IMR-90 (cell line): ENCODE measurements around the gene L3MBTL3. TPM values are rescaled to one million over a fixed set of nuclear protein-coding genes. Genes with fewer than 3 reads are reported as not detected.

ENCODE experiments used
- ATAC-seq: fragments of 200-7000 bp; cut with Tn5 transposase; 2 replicates; pipeline ENCODE4 v1.9.1; 2020; ENCODE audit warnings: low read depth, mild to moderate bottlenecking, moderate library complexity
- BruUV-seq: library from RNA; stranded (reverse); fragments of 400-500 nt; replicated peaks from 2 replicates; lab custom pipeline; 2021; lab: Mats Ljungman, UMichigan
- CTCF ChIA-PET: fragments of 300-600 bp; formaldehyde crosslinking; extraction: SDS; loops from one replicate; lab custom pipeline; 2021; ENCODE audit warnings: antibody characterized with exemption; lab: Yijun Ruan, JAX
- POLR2A ChIA-PET: fragments of 300-600 bp; sonication (Branson Sonifier 250); formaldehyde crosslinking; loops from one replicate; lab custom pipeline; 2022; ENCODE audit warnings: antibody characterized with exemption; ENCODE audit not compliant: unreplicated experiment; lab: Charles Lee
- DNase-seq: peaks from one replicate; pipeline ENCODE4 v3.0.0; 2013
- H2AFZ ChIP-seq: replicated peaks from 2 replicates; pipeline ENCODE3; 2013; ENCODE audit warnings: low read length, mild to moderate bottlenecking; ENCODE audit not compliant: poor library complexity
- H2AK5ac ChIP-seq: 2 replicates; pipeline ENCODE4 v1.6.1; 2013; ENCODE audit warnings: low read depth, low read length, inconsistent platforms
- H2AK9ac ChIP-seq: replicated peaks from 2 replicates; pipeline ENCODE3; 2013; ENCODE audit warnings: mild to moderate bottlenecking, low read depth, low read length, moderate library complexity; ENCODE audit not compliant: poor library complexity
- H2BK120ac ChIP-seq: 2 replicates; pipeline ENCODE4 v1.6.1; 2013; ENCODE audit warnings: low read depth, low read length, inconsistent platforms
- H2BK15ac ChIP-seq: 3 replicates; pipeline ENCODE4 v1.6.1; 2013; ENCODE audit warnings: low read depth, low read length, inconsistent platforms
- H2BK20ac ChIP-seq: 2 replicates; pipeline ENCODE4 v1.6.1; 2013; ENCODE audit warnings: low read depth, mild to moderate bottlenecking, inconsistent platforms, low read length, moderate library complexity
- H2BK5ac ChIP-seq: 2 replicates; pipeline ENCODE4 v1.6.1; 2013; ENCODE audit warnings: mild to moderate bottlenecking, low read depth, low read length, inconsistent platforms; ENCODE audit not compliant: poor library complexity, severe bottlenecking
- H3K14ac ChIP-seq: replicated peaks from 2 replicates; pipeline ENCODE4 v1.6.1; 2013; ENCODE audit warnings: low read depth, low read length, inconsistent platforms
- H3K18ac ChIP-seq: 2 replicates; pipeline ENCODE4 v1.6.1; 2013; ENCODE audit warnings: low read depth, low read length, control low read depth
- H3K23ac ChIP-seq: 2 replicates; pipeline ENCODE4 v1.6.1; 2013; ENCODE audit warnings: low read depth, low read length, inconsistent platforms
- H3K27ac ChIP-seq: 2 replicates; pipeline ENCODE4 v1.5.1; 2013; ENCODE audit warnings: mild to moderate bottlenecking, control low read depth, low read length; ENCODE audit not compliant: insufficient read depth
- H3K27me3 ChIP-seq: 2 replicates; pipeline ENCODE4 v1.6.1; 2013; ENCODE audit warnings: low read length; ENCODE audit not compliant: control insufficient read depth, insufficient read depth
- H3K36me3 ChIP-seq: 2 replicates; pipeline ENCODE4 v1.6.1; 2013; ENCODE audit warnings: low read length, mixed read lengths; ENCODE audit not compliant: control insufficient read depth, insufficient read depth
- H3K4ac ChIP-seq: 2 replicates; pipeline ENCODE4 v1.6.1; 2013; ENCODE audit warnings: low read depth, low read length, inconsistent platforms
- H3K4me1 ChIP-seq: 2 replicates; pipeline ENCODE4 v1.6.1; 2013; ENCODE audit warnings: low read length, mixed read lengths; ENCODE audit not compliant: control insufficient read depth, insufficient read depth
- H3K4me2 ChIP-seq: 2 replicates; pipeline ENCODE4 v1.6.1; 2013; ENCODE audit warnings: low read depth, mild to moderate bottlenecking, control low read depth, low read length, moderate library complexity
- H3K4me3 ChIP-seq: 2 replicates; pipeline ENCODE4 v1.5.1; 2013; ENCODE audit warnings: low read depth, mild to moderate bottlenecking, control low read depth, low read length, moderate library complexity; ENCODE audit not compliant: insufficient read depth
- H3K56ac ChIP-seq: 2 replicates; pipeline ENCODE4 v1.6.1; 2013; ENCODE audit warnings: low read length, inconsistent platforms; ENCODE audit not compliant: insufficient read depth; ENCODE audit errors: extremely low read depth
- H3K79me1 ChIP-seq, 2 experiments: 2 replicates each; pipeline ENCODE4 v1.6.1; 2013; ENCODE audit warnings: low read length in 2 of 2, inconsistent platforms in 1 of 2, low read depth in 1 of 2
- H3K9ac ChIP-seq: 2 replicates; pipeline ENCODE4 v1.6.1; 2013; ENCODE audit warnings: low read depth, low read length, control low read depth
- H3K9me1 ChIP-seq: 2 replicates; pipeline ENCODE4 v1.6.1; 2013; ENCODE audit warnings: low read length, inconsistent platforms; ENCODE audit not compliant: insufficient read depth
- H3K9me3 ChIP-seq: 2 replicates; pipeline ENCODE4 v1.6.1; 2013; ENCODE audit warnings: low read length; ENCODE audit not compliant: control insufficient read depth, insufficient read depth
- H4K20me1 ChIP-seq: 2 replicates; pipeline ENCODE4 v1.6.1; 2013; ENCODE audit warnings: low read length, inconsistent platforms; ENCODE audit not compliant: insufficient read depth
- H4K5ac ChIP-seq: 2 replicates; pipeline ENCODE4 v1.6.1; 2013; ENCODE audit warnings: mild to moderate bottlenecking, low read depth, low read length, control low read depth
- H4K8ac ChIP-seq, 2 experiments: 2 replicates each; pipeline ENCODE4 v1.6.1; 2013; ENCODE audit warnings: low read depth in 2 of 2, low read length in 2 of 2, control low read depth in 1 of 2, inconsistent platforms in 1 of 2
- H4K91ac ChIP-seq: 2 replicates; pipeline ENCODE4 v1.6.1; 2013; ENCODE audit warnings: low read depth, low read length, inconsistent platforms; ENCODE audit not compliant: insufficient read depth
- CHD1 ChIP-seq: IDR thresholded peaks from 2 replicates; pipeline ENCODE4 v1.6.1; 2012; ENCODE audit warnings: low read depth, low read length, improper control_type of control experiment
- FOS ChIP-seq: fragments of 150-350 bp; IDR thresholded peaks from 2 replicates; pipeline ENCODE4 v1.6.1; 2016; ENCODE audit warnings: low read depth, low read length
- MXI1 ChIP-seq: IDR thresholded peaks from 2 replicates; pipeline ENCODE4 v1.6.1; 2012; ENCODE audit warnings: low read depth, mild to moderate bottlenecking, low read length, moderate library complexity, borderline replicate concordance
- NFE2L2 ChIP-seq: fragments of 150-350 bp; IDR thresholded peaks from 2 replicates; pipeline ENCODE4 v1.6.1; 2016; ENCODE audit warnings: low read depth, mild to moderate bottlenecking, low read length
- RAD21 ChIP-seq: IDR thresholded peaks from 2 replicates; pipeline ENCODE4 v1.6.1; 2012; ENCODE audit warnings: low read length, improper control_type of control experiment
- RCOR1 ChIP-seq: IDR thresholded peaks from 2 replicates; pipeline ENCODE4 v1.6.1; 2012; ENCODE audit warnings: mild to moderate bottlenecking, low read length, improper control_type of control experiment; ENCODE audit not compliant: insufficient replicate concordance
- WGBS, 2 experiments: methylation state at CpG; one replicate each; pipeline versions ENCODE4 v1.1.5 to v1.1.7; 2013; ENCODE audit warnings: missing lambda C conversion rate in 2 of 2; ENCODE audit not compliant: insufficient read length in 1 of 2; ENCODE audit errors: extremely low coverage in 2 of 2; 5-methylcytosine and 5-hydroxymethylcytosine counted together
- dilution Hi-C: fragments of 300-500 bp; cut with HindIII; formaldehyde crosslinking; loops from one replicate; pipeline ENCODE4 v1.14.3; 2018; ENCODE audit warnings: low sequenced_read_pairs; ENCODE audit not compliant: unreplicated experiment
- in situ Hi-C: fragments of 300-500 bp; cut with MboI; formaldehyde crosslinking; loops from 3 replicates; pipeline ENCODE4 v1.14.3; 2019; ENCODE audit warnings: low sequenced_read_pairs, inconsistent platforms, mixed read lengths
- intact Hi-C: fragments of 100-400 bp; cut with micrococcal nuclease; formaldehyde crosslinking; loops from 2 replicates; pipeline ENCODE4 v1.10.0; 2022
- polyA plus RNA-seq, 3 experiments: library from polyadenylated mRNA; depleted of rRNA; stranded (reverse); fragments of >200 nt; gene quantifications; 2 replicates each; pipeline ENCODE4 v1.2.3, GENCODE V29; 2012; ENCODE audit warnings: low replicate concordance in 1 of 3
- total RNA-seq: library from RNA; depleted of rRNA; stranded (reverse); fragments of >200 nt; gene quantifications from 2 replicates; pipeline ENCODE4 v1.2.3, GENCODE V29; 2012
- TF ChIP-seq, protein P1 (sequence below): conservative IDR thresholded peaks from 2 replicates; pipeline ENCODE4 v1.5.1; 2012; ENCODE audit warnings: mild to moderate bottlenecking, low read depth, low read length, improper control_type of control experiment
- TF ChIP-seq, protein P2 (sequence below): fragments of 150-350 bp; IDR thresholded peaks from 2 replicates; pipeline ENCODE4 v1.6.1; 2017; ENCODE audit warnings: mild to moderate bottlenecking, antibody characterized with exemption, low read length, low read depth

The L3MBTL3 gene
- total and polyA plus RNA-seq, 2 of the 4 experiments (the other 2 are of a cell fraction) = 7.2 to 10.9 TPM

DNA sequence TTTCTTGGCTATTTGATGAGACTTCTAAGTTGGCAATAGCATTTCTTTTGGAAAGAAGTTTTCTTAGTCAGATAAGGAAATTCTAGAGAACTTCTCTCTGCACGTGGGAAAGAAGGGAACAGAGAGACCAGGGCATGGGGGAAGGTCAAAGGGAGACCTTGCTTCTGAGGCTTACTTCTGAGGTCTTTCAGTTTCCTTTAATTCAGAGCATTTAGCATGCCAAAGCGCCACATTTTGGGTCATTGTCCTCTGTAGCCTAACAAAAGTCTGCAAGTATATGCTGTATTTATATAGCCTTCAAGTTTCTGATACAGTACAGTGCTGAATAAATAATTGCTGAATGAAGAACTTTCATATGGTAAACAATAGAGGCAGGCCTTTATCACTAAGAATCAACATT, 108.8 kb downstream of the L3MBTL3 start:
- H2BK15ac ChIP-seq = no peak overlapping the region
- no CpG with 5 or more reads among the region's 2 CpGs for WGBS, 2 experiments

More for the DNA sequence above, 108.8 kb downstream of the L3MBTL3 start:
- Histone ChIP-seq H3K36me3 (no peaks in the 10 kb centered on the region), H3K14ac (no peak overlapping the region), H3K27ac (no peak overlapping the region), H2BK20ac (no peak overlapping the region), H2BK5ac (no peak overlapping the region), H4K91ac (no peak overlapping the region), H3K4me3 (no peak overlapping the region), H3K23ac (no peak overlapping the region), H2AK9ac (no peak overlapping the region), H3K18ac (no peak overlapping the region), H2AK5ac (no peak overlapping the region), H4K20me1 (no peaks in the 10 kb centered on the region), H2BK120ac (no peak overlapping the region), H3K4ac (no peak overlapping the region), H2AFZ (no peak overlapping the region), H3K9ac (no peak overlapping the region), H3K56ac (no peak overlapping the region), H3K9me1 (no peaks in the 10 kb centered on the region), H3K79me1 (0 out of 4 replicates have a peak, but pooled peaks cover 0 to 3% of the 10 kb centered on the region in 2 experiments), H4K8ac (no peak overlapping the region), H3K9me3 (no peaks in the 10 kb centered on the region), H4K5ac (no peak overlapping the region), H3K27me3 (no peaks in the 10 kb centered on the region), H3K4me1 (peaks cover 3% of the 10 kb centered on the region; the same call in 1 of the 2 replicates), H3K4me2 (no peak overlapping the region)
- DNase-seq (no peak), ATAC-seq (no peak)
- ChIA-PET CTCF (no interaction called here), POLR2A (no interaction called here)
- no TSS peak for BruUV-seq
- in situ Hi-C loops = no loop called here
- TF ChIP-seq, protein P1, sequence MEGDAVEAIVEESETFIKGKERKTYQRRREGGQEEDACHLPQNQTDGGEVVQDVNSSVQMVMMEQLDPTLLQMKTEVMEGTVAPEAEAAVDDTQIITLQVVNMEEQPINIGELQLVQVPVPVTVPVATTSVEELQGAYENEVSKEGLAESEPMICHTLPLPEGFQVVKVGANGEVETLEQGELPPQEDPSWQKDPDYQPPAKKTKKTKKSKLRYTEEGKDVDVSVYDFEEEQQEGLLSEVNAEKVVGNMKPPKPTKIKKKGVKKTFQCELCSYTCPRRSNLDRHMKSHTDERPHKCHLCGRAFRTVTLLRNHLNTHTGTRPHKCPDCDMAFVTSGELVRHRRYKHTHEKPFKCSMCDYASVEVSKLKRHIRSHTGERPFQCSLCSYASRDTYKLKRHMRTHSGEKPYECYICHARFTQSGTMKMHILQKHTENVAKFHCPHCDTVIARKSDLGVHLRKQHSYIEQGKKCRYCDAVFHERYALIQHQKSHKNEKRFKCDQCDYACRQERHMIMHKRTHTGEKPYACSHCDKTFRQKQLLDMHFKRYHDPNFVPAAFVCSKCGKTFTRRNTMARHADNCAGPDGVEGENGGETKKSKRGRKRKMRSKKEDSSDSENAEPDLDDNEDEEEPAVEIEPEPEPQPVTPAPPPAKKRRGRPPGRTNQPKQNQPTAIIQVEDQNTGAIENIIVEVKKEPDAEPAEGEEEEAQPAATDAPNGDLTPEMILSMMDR = no peak
- TF ChIP-seq NFE2L2 (no peak), CHD1 (no peak), RAD21 (no peak), MXI1 (no peak), RCOR1 (no peak), FOS (no peak)
- TF ChIP-seq, protein P2, sequence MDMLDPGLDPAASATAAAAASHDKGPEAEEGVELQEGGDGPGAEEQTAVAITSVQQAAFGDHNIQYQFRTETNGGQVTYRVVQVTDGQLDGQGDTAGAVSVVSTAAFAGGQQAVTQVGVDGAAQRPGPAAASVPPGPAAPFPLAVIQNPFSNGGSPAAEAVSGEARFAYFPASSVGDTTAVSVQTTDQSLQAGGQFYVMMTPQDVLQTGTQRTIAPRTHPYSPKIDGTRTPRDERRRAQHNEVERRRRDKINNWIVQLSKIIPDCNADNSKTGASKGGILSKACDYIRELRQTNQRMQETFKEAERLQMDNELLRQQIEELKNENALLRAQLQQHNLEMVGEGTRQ = no peak
- intact Hi-C loops = loop anchor here (5.0 kb wide), 1 partner anchor 80 kb away; no protein-coding TSS in a partner anchor
- dilution Hi-C loops = no loop called here
